C4-2B (cell line): ENCODE data around the gene PPP1CC.

Experiments used
- H3K27ac ChIP-seq: fragments of 450-650 bp; 2 replicates; pipeline ENCODE4 v1.5.1; 2017
- CTCF ChIP-seq: fragments of 450-650 bp; conservative IDR thresholded peaks from 2 replicates; pipeline ENCODE4 v1.5.1; 2017; ENCODE audit warnings: mild to moderate bottlenecking
- ZFX ChIP-seq: fragments of 450-650 bp; IDR thresholded peaks from 2 replicates; pipeline ENCODE4 v1.6.1; 2017

The PPP1CC gene

GRCh38 chr12:110742718-110743570 is at the start of gene PPP1CC:
PPP1CC (minus strand) TSS chr12:110742891; CDS start chr12:110742707, 184 bp downstream.
- no peak for TF ChIP-seq ZFX
- TF ChIP-seq CTCF, result no peak
- H3K27ac ChIP-seq, result peak within 1 kb of the TSS; percentile 97

GRCh38 chr12:110791589-110791988 is 48.9 kb upstream of the PPP1CC start:
- H3K27ac ChIP-seq, result no peak overlapping the region
- TF ChIP-seq CTCF, result no peak
- TF ChIP-seq ZFX, result no peak

GRCh38 chr12:110790301-110790700 is 47.6 kb upstream of the PPP1CC start:
- TF ChIP-seq ZFX, result no peak
- TF ChIP-seq CTCF, result no peak
- no peak overlapping the region for H3K27ac ChIP-seq

- no peak for TF ChIP-seq CTCF
- no peak for TF ChIP-seq ZFX
- H3K27ac ChIP-seq, result no peak overlapping the region
Measured at GRCh38 chr12:110786012-110786411, 43.3 kb upstream of the PPP1CC start.

GRCh38 chr12:110785240-110785639 is 42.5 kb upstream of the PPP1CC start:
- TF ChIP-seq ZFX, result no peak
- no peak for TF ChIP-seq CTCF
- H3K27ac ChIP-seq, result no peak overlapping the region

GRCh38 chr12:110782922-110783321 is 40.2 kb upstream of the PPP1CC start:
- H3K27ac ChIP-seq, result no peak overlapping the region
- TF ChIP-seq CTCF (no peak), ZFX (no peak)

- no peak overlapping the region for H3K27ac ChIP-seq
- TF ChIP-seq ZFX (no peak), CTCF (no peak)
Measured at GRCh38 chr12:110782094-110782493, 39.4 kb upstream of the PPP1CC start.
